Naive thymus-derived CD4-positive, alpha-beta T cell (primary cell): ENCODE results near the gene SLITRK5. TPM values are rescaled to one million over a fixed set of nuclear protein-coding genes. Genes with fewer than 3 reads are reported as not detected.

Experiments used
- ATAC-seq: fragments of 150-1000 bp; cut with Tn5 transposase; 2 replicates; pipeline ENCODE4 v1.10.0; 2021; ENCODE audit warnings: mild to moderate bottlenecking, moderate library complexity
- CTCF ChIA-PET: fragments of 350-600 bp; sonication (Branson Sonifier 250); formaldehyde crosslinking; loops from one replicate; lab custom pipeline; 2021; ENCODE audit warnings: antibody characterized with exemption; lab: Charles Lee
- POLR2A ChIA-PET: fragments of 350-600 bp; sonication (Branson Sonifier 250); formaldehyde crosslinking; loops from one replicate; lab custom pipeline; 2021; ENCODE audit warnings: antibody characterized with exemption, inconsistent platforms; lab: Charles Lee
- DNase-seq, 9 donors: peaks; one replicate each; pipeline versions ENCODE4 v3.0.0 to v3.0.0-alpha.2; 2020 to 2022; ENCODE audit warnings: mixed read lengths in 1 of 9
- H3K27ac ChIP-seq: one replicate; pipeline ENCODE4 v1.7.0; 2013; ENCODE audit warnings: mild to moderate bottlenecking, low read depth, low read length, moderate library complexity
- H3K27me3 ChIP-seq, 2 donors: one replicate each; pipeline ENCODE4 v1.7.0; 2013; ENCODE audit warnings: low read length in 2 of 2, mild to moderate bottlenecking in 2 of 2, moderate library complexity in 2 of 2; ENCODE audit not compliant: control insufficient read depth in 2 of 2, insufficient read depth in 2 of 2
- H3K36me3 ChIP-seq, 3 experiments: 1 replicate in 2 of 3; 2 replicates in 1 of 3; pipeline ENCODE4 v1.7.0; 2013; ENCODE audit warnings: low read length in 3 of 3, mild to moderate bottlenecking in 3 of 3, moderate library complexity in 1 of 3; ENCODE audit not compliant: insufficient read depth in 3 of 3, control insufficient read depth in 2 of 3
- H3K4me1 ChIP-seq, 2 donors: one replicate each; pipeline ENCODE4 v1.7.0; 2013; ENCODE audit warnings: low read length in 2 of 2, mild to moderate bottlenecking in 2 of 2, moderate library complexity in 1 of 2; ENCODE audit not compliant: control insufficient read depth in 2 of 2, insufficient read depth in 2 of 2
- H3K4me3 ChIP-seq: 2 replicates; pipeline ENCODE4 v1.7.0; 2013; ENCODE audit warnings: mild to moderate bottlenecking, low read length
- H3K9me3 ChIP-seq, 3 experiments: 1 replicate in 2 of 3; 2 replicates in 1 of 3; pipeline ENCODE4 v1.7.0; 2013; ENCODE audit warnings: low read length in 3 of 3; ENCODE audit not compliant: control insufficient read depth in 2 of 3
- H3K27ac Mint-ChIP-seq, 9 donors: one replicate each; pipeline ENCODE4 v1.8.0; 2020 to 2022; ENCODE audit warnings: mixed read lengths in 9 of 9, mild to moderate bottlenecking in 8 of 9, moderate library complexity in 5 of 9, inconsistent platforms in 2 of 9
- H3K27me3 Mint-ChIP-seq, 5 donors: one replicate each; pipeline ENCODE4 v1.8.0; 2021 to 2022; ENCODE audit warnings: mixed read lengths in 5 of 5, mild to moderate bottlenecking in 1 of 5
- H3K36me3 Mint-ChIP-seq, 5 donors: one replicate each; pipeline ENCODE4 v1.8.0; 2020 to 2022; ENCODE audit warnings: mixed read lengths in 5 of 5, mild to moderate bottlenecking in 3 of 5, inconsistent platforms in 1 of 5
- H3K4me1 Mint-ChIP-seq, 7 donors: one replicate each; pipeline ENCODE4 v1.8.0; 2020 to 2022; ENCODE audit warnings: mixed read lengths in 7 of 7, mild to moderate bottlenecking in 3 of 7, inconsistent platforms in 1 of 7
- H3K4me3 Mint-ChIP-seq, 10 donors: one replicate each; pipeline ENCODE4 v1.8.0; 2020 to 2022; ENCODE audit warnings: mild to moderate bottlenecking in 10 of 10, mixed read lengths in 10 of 10, moderate library complexity in 6 of 10, inconsistent platforms in 2 of 10
- H3K9me3 Mint-ChIP-seq, 11 donors: one replicate each; pipeline ENCODE4 v1.8.0; 2020 to 2022; ENCODE audit warnings: mixed read lengths in 11 of 11, mild to moderate bottlenecking in 4 of 11, inconsistent platforms in 1 of 11, moderate library complexity in 1 of 11
- intact Hi-C, 2 donors: fragments of 100-400 bp; cut with micrococcal nuclease; formaldehyde crosslinking; loops; one replicate each; pipeline ENCODE4 v1.15.1; 2023
- polyA plus RNA-seq, 2 donors: library from polyadenylated mRNA; unstranded; fragments of 300-500 nt; fragmentation: Illumina TruSeq; gene quantifications; one replicate each; pipeline ENCODE4 v1.2.3, GENCODE V29; 2021
- total RNA-seq, 6 experiments: library from RNA in 5 of 6; stranded (reverse) in 5 of 6; gene quantifications; 1 replicate in 5 of 6; 2 replicates in 1 of 6; pipeline ENCODE4 v1.2.3 and lab custom pipeline; 2021 to 2026

Gene SLITRK5
- total and polyA plus RNA-seq, 7 experiments from 2014 or later, result 0.05 to 0.12 (median 0.05) TPM; not detected in 3

DNA sequence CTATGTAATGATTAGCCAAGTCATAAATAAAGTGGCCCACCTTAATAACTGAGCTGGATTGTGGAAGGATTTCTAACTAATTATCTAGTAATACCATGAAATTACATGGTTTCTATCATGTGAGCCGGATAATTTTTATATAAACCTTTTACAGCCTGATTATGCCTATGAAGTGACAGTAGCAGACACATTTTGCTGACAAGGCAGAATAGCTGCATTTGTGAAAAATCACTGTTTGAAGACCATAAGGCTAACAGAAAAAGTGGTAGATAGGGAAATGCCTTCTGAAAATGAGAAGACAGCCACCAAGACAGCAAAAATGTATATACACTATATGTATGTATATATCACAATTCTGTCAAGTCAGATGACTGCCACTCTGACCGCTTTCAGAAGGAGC is 27.1 kb downstream of the SLITRK5 start:
- Histone ChIP-seq H3K27me3 (no peaks in the 10 kb centered on the region), H3K27ac (no peak overlapping the region), H3K9me3 (no peaks in the 10 kb centered on the region), H3K36me3 (no peaks in the 10 kb centered on the region), H3K4me3 (no peak overlapping the region), H3K4me1 (no peaks in the 10 kb centered on the region)
- Mint-ChIP-seq H3K36me3 (no peaks in the 10 kb centered on the region), H3K4me1 (no peaks in the 10 kb centered on the region), H3K27ac (no peak overlapping the region), H3K4me3 (no peak overlapping the region), H3K27me3 (peaks cover 0 to 4% (median 0%) of the 10 kb centered on the region in 5 donors), H3K9me3 (peaks cover 0 to 7% (median 0%) of the 10 kb centered on the region in 11 donors)
- ATAC-seq, result no peak
- no peak for DNase-seq
- ChIA-PET CTCF (no interaction called here), POLR2A (no interaction called here)
- intact Hi-C loops, result no loop called here

- POLR2A ChIA-PET, result no interaction called here
- no peak overlapping the region for H3K27ac ChIP-seq
- intact Hi-C loops, result no loop called here
- no peak for ATAC-seq
- no peak overlapping the region for H3K4me3 ChIP-seq
- Mint-ChIP-seq H3K4me1 (no peaks in the 10 kb centered on the region), H3K36me3 (no peaks in the 10 kb centered on the region), H3K4me3 (no peak overlapping the region), H3K9me3 (peaks cover 0 to 10% (median 0%) of the 10 kb centered on the region in 11 donors), H3K27ac (no peak overlapping the region), H3K27me3 (peaks cover 0 to 17% (median 0%) of the 10 kb centered on the region in 5 donors)
- H3K27me3 ChIP-seq, result no peaks in the 10 kb centered on the region
- CTCF ChIA-PET, result no interaction called here
- H3K9me3 ChIP-seq, result no peaks in the 10 kb centered on the region
- no peaks in the 10 kb centered on the region for H3K4me1 ChIP-seq
- no peak for DNase-seq
- no peaks in the 10 kb centered on the region for H3K36me3 ChIP-seq
These were observed 38.8 kb downstream of the SLITRK5 start for GRCh38 chr13:87709947-87710346.

- POLR2A ChIA-PET, result no interaction called here
- no peaks in the 10 kb centered on the region for H3K36me3 ChIP-seq
- H3K27ac ChIP-seq, result no peak overlapping the region
- ATAC-seq, result no peak
- Mint-ChIP-seq H3K4me1 (no peaks in the 10 kb centered on the region), H3K9me3 (peaks cover 0 to 10% (median 0%) of the 10 kb centered on the region in 11 donors), H3K27ac (no peak overlapping the region), H3K4me3 (no peak overlapping the region), H3K27me3 (peaks cover 0 to 17% (median 0%) of the 10 kb centered on the region in 5 donors), H3K36me3 (no peaks in the 10 kb centered on the region)
- no peak overlapping the region for H3K4me3 ChIP-seq
- H3K4me1 ChIP-seq, result no peaks in the 10 kb centered on the region
- intact Hi-C loops, result no loop called here
- no peaks in the 10 kb centered on the region for H3K27me3 ChIP-seq
- CTCF ChIA-PET, result no interaction called here
- no peaks in the 10 kb centered on the region for H3K9me3 ChIP-seq
- DNase-seq, result no peak
These were observed 40.8 kb downstream of the SLITRK5 start for GRCh38 chr13:87712012-87712411.
